Esophagus muscularis mucosa (tissue), 3 donors: ENCODE measurements around the gene MRPL20.
"Not testable (repeated sequence)": the region's sequence is repeated elsewhere in the genome, so short reads cannot be mapped to it uniquely, and the experiment has no call there.

Source experiments
- POLR2AphosphoS5 ChIP-seq, 2 donors: sonication (generic); formaldehyde crosslinking; IDR thresholded peaks; one replicate each; pipeline ENCODE4 v1.6.1; 2017; ENCODE audit warnings: antibody characterized with exemption in 2 of 2
- TF ChIP-seq, protein P1 (sequence below), 3 experiments: fragments of 200-600 bp in 2 of 3; fragments of 450-650 bp in 1 of 3; sonication (generic) in 2 of 3; IDR thresholded peaks; one replicate each; pipeline ENCODE4 v1.5.1; 2017 to 2019; ENCODE audit warnings: antibody characterized with exemption in 3 of 3, mild to moderate bottlenecking in 2 of 3, moderate library complexity in 1 of 3

- TF ChIP-seq, protein P1, sequence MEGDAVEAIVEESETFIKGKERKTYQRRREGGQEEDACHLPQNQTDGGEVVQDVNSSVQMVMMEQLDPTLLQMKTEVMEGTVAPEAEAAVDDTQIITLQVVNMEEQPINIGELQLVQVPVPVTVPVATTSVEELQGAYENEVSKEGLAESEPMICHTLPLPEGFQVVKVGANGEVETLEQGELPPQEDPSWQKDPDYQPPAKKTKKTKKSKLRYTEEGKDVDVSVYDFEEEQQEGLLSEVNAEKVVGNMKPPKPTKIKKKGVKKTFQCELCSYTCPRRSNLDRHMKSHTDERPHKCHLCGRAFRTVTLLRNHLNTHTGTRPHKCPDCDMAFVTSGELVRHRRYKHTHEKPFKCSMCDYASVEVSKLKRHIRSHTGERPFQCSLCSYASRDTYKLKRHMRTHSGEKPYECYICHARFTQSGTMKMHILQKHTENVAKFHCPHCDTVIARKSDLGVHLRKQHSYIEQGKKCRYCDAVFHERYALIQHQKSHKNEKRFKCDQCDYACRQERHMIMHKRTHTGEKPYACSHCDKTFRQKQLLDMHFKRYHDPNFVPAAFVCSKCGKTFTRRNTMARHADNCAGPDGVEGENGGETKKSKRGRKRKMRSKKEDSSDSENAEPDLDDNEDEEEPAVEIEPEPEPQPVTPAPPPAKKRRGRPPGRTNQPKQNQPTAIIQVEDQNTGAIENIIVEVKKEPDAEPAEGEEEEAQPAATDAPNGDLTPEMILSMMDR (IDR thresholded peaks at IDR 0.05): not testable (repeated sequence)
- TF ChIP-seq POLR2AphosphoS5 (IDR thresholded peaks at IDR 0.05): not testable (repeated sequence)
Observed at GRCh38 chr1:1456683-1457255, 49.7 kb upstream of the MRPL20 start.
